A549 treated with dexamethasone at 1 μM for 4 hours (cell line): Measurements from ENCODE around the gene HSPBAP1. TPM values are rescaled to one million over a fixed set of nuclear protein-coding genes. Genes with fewer than 3 reads are reported as not detected.

ENCODE experiments used
- total RNA-seq: library from RNA; stranded (reverse); fragments of 200-300 nt; extraction: Qiagen RNA extraction; gene quantifications from 5 replicates; pipeline ENCODE4 v1.2.3, GENCODE V29; 2022

Gene HSPBAP1
- total RNA-seq = 5.0 to 5.7 TPM (median 5.2 TPM) in 5 replicates

GRCh38 chr3:122793568-122794416 lies at the start of gene HSPBAP1:
Gene HSPBAP1 (minus strand): TSS chr3:122793831. CDS start chr3:122793680, 151 bp downstream.

GRCh38 chr3:122794779-122795673 lies 1.4 kb upstream of the HSPBAP1 start, which contains the start of gene SLC49A4:
Gene SLC49A4 (plus strand): TSS chr3:122795069. CDS start chr3:122795193, 124 bp downstream.

Other genes starting within 250 kb of the HSPBAP1 start
- gene PARP9, start 229.5 kb downstream of the HSPBAP1 start, total RNA-seq = 5.2 to 6.4 TPM (median 6.0 TPM) in 5 replicates
- gene DTX3L, start 229.5 kb downstream of the HSPBAP1 start, total RNA-seq = 7.8 to 10.2 TPM (median 9.6 TPM) in 5 replicates
- not detected in 5 replicates for gene PARP15, start 216.2 kb downstream of the HSPBAP1 start, total RNA-seq
- gene PARP14, start 113.0 kb downstream of the HSPBAP1 start, total RNA-seq = 8.2 to 10.1 TPM (median 9.4 TPM) in 5 replicates
- gene SLC49A4, start 1.2 kb upstream of the HSPBAP1 start, total RNA-seq = 11.5 to 15.6 TPM (median 13.7 TPM) in 5 replicates
- gene SEMA5B, start 233.9 kb upstream of the HSPBAP1 start, total RNA-seq = 0.14 to 0.27 TPM (median 0.18 TPM) in 5 replicates